ENCODE measurements around the gene DST.

DST gene

DNA sequence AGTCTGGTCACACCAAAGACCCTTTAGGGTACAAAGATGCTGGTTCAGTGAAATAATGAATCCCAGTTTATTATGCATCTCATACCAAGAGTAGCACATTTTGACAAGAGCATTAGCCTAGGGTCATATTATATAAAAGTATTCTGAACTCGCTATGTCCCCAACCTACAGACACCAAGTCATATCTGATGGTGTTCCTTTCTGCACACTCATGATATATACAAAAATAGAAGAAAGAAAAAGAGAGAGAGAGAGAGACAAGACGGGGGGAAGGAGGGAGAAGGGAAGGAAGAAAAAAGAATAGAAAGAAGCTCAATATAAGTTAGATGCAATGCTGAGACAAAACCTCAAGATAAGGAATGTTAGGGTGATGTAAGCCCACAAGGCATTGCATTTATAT is 131.1 kb downstream of the DST start:
- H3F3A ChIP-seq (ENCODE audit: insufficient read depth, low read length), result no peaks in the 10 kb centered on the region
- no peaks in the 10 kb centered on the region for H3K4me1 ChIP-seq (ENCODE audit: insufficient read depth, low read length, severe bottlenecking)
- no peak for TF ChIP-seq EZH2 (IDR thresholded peaks at IDR 0.05; ENCODE audit: borderline replicate concordance, low read length)
- TF ChIP-seq, protein P1, sequence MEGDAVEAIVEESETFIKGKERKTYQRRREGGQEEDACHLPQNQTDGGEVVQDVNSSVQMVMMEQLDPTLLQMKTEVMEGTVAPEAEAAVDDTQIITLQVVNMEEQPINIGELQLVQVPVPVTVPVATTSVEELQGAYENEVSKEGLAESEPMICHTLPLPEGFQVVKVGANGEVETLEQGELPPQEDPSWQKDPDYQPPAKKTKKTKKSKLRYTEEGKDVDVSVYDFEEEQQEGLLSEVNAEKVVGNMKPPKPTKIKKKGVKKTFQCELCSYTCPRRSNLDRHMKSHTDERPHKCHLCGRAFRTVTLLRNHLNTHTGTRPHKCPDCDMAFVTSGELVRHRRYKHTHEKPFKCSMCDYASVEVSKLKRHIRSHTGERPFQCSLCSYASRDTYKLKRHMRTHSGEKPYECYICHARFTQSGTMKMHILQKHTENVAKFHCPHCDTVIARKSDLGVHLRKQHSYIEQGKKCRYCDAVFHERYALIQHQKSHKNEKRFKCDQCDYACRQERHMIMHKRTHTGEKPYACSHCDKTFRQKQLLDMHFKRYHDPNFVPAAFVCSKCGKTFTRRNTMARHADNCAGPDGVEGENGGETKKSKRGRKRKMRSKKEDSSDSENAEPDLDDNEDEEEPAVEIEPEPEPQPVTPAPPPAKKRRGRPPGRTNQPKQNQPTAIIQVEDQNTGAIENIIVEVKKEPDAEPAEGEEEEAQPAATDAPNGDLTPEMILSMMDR (IDR thresholded peaks at IDR 0.05; ENCODE audit: low read length), result no peak
- H3K36me3 ChIP-seq (ENCODE audit: insufficient read depth, low read length), result no peaks in the 10 kb centered on the region
- H3K27me3 ChIP-seq (ENCODE audit: insufficient read depth, low read length), result no peaks in the 10 kb centered on the region
- no peak overlapping the region for H3K27ac ChIP-seq (ENCODE audit: low read depth, low read length, poor library complexity, severe bottlenecking)
- no peak overlapping the region for H3K9ac ChIP-seq (ENCODE audit: low read length)
- H4K20me1 ChIP-seq (ENCODE audit: insufficient read depth, low read length), result no peaks in the 10 kb centered on the region
- no peak overlapping the region for H2AFZ ChIP-seq (ENCODE audit: low read length)
- no peaks in the 10 kb centered on the region for H3K9me2 ChIP-seq (ENCODE audit: low read depth, low read length)
- no peaks in the 10 kb centered on the region for H3K9me3 ChIP-seq (ENCODE audit: low read length)
- no peak overlapping the region for H3K4me3 ChIP-seq (ENCODE audit: low read depth, low read length, poor library complexity, severe bottlenecking)
- no peaks in the 10 kb centered on the region for H3K79me2 ChIP-seq (ENCODE audit: insufficient read depth, low read length)
- H3K4me2 ChIP-seq (ENCODE audit: low read length), result no peak overlapping the region

DNA sequence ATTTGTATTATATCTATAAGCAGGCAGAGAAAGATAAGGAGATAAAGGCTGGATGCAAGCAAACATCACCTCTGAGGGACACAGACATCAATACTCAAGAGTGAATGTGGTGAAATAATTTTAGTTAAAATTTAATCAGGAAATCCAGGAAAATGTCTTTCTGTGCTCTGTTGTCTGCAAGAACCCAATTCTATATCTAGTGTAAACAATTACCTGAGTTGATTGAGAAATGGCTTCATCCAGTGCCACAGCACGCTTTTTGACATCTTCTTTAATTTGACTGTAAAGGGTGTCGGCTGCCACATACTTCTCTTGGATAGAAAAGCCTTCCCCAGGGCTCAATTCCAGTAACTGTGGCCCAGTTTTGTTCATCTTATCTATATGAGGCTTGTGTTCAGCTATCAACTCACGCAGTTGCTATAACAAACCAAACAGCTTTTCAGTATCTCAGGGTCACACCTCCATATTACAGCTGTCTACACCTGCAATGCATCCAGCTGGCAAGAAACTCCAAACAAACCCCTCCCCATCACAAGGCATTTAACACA is 131.6 kb downstream of the DST start:
- TF ChIP-seq, protein P1 (IDR thresholded peaks at IDR 0.05; ENCODE audit: low read length), result no peak
- TF ChIP-seq EZH2 (IDR thresholded peaks at IDR 0.05; ENCODE audit: borderline replicate concordance, low read length), result no peak
- H3K4me1 ChIP-seq (ENCODE audit: insufficient read depth, low read length, severe bottlenecking), result no peaks in the 10 kb centered on the region
- H3K27ac ChIP-seq (ENCODE audit: low read depth, low read length, poor library complexity, severe bottlenecking), result no peak overlapping the region
- H4K20me1 ChIP-seq (ENCODE audit: insufficient read depth, low read length), result no peaks in the 10 kb centered on the region
- no peaks in the 10 kb centered on the region for H3K79me2 ChIP-seq (ENCODE audit: insufficient read depth, low read length)
- H3K9me3 ChIP-seq (ENCODE audit: low read length), result no peaks in the 10 kb centered on the region
- H3K4me2 ChIP-seq (ENCODE audit: low read length), result no peak overlapping the region
- no peaks in the 10 kb centered on the region for H3K36me3 ChIP-seq (ENCODE audit: insufficient read depth, low read length)
- H3K4me3 ChIP-seq (ENCODE audit: low read depth, low read length, poor library complexity, severe bottlenecking), result no peak overlapping the region
- H3K9ac ChIP-seq (ENCODE audit: low read length), result no peak overlapping the region
- no peaks in the 10 kb centered on the region for H3K27me3 ChIP-seq (ENCODE audit: insufficient read depth, low read length)
- no peak overlapping the region for H2AFZ ChIP-seq (ENCODE audit: low read length)
- H3K9me2 ChIP-seq (ENCODE audit: low read depth, low read length), result no peaks in the 10 kb centered on the region
- no peaks in the 10 kb centered on the region for H3F3A ChIP-seq (ENCODE audit: insufficient read depth, low read length)

- H3K4me3 ChIP-seq (ENCODE audit: low read depth, low read length, poor library complexity, severe bottlenecking), result no peak overlapping the region
- no peaks in the 10 kb centered on the region for H3K79me2 ChIP-seq (ENCODE audit: insufficient read depth, low read length)
- no peaks in the 10 kb centered on the region for H3K27me3 ChIP-seq (ENCODE audit: insufficient read depth, low read length)
- H3K4me1 ChIP-seq (ENCODE audit: insufficient read depth, low read length, severe bottlenecking), result no peaks in the 10 kb centered on the region
- H4K20me1 ChIP-seq (ENCODE audit: insufficient read depth, low read length), result no peaks in the 10 kb centered on the region
- no peaks in the 10 kb centered on the region for H3F3A ChIP-seq (ENCODE audit: insufficient read depth, low read length)
- no peaks in the 10 kb centered on the region for H3K36me3 ChIP-seq (ENCODE audit: insufficient read depth, low read length)
- H3K9me2 ChIP-seq (ENCODE audit: low read depth, low read length), result no peaks in the 10 kb centered on the region
- no peak overlapping the region for H3K27ac ChIP-seq (ENCODE audit: low read depth, low read length, poor library complexity, severe bottlenecking)
- H2AFZ ChIP-seq (ENCODE audit: low read length), result no peak overlapping the region
- H3K9ac ChIP-seq (ENCODE audit: low read length), result no peak overlapping the region
- no peak overlapping the region for H3K4me2 ChIP-seq (ENCODE audit: low read length)
- TF ChIP-seq, protein P1 (IDR thresholded peaks at IDR 0.05; ENCODE audit: low read length), result no peak
- no peak for TF ChIP-seq EZH2 (IDR thresholded peaks at IDR 0.05; ENCODE audit: borderline replicate concordance, low read length)
- H3K9me3 ChIP-seq (ENCODE audit: low read length), result no peaks in the 10 kb centered on the region
Observed at GRCh38 chr6:56509031-56509430, 133.7 kb downstream of the DST start.
